Fibroblast of skin of left biceps (primary cell): Measurements from ENCODE around the gene GPR157.
"Not testable (repeated sequence)": the region's sequence is repeated elsewhere in the genome, so short reads cannot be mapped to it uniquely, and the experiment has no call there.

Source experiments
- DNase-seq, 2 experiments: peaks; one replicate each; pipeline ENCODE4 v3.0.0-alpha.2; 2013; ENCODE audit warnings: low read depth in 2 of 2

The GPR157 gene, protein sequence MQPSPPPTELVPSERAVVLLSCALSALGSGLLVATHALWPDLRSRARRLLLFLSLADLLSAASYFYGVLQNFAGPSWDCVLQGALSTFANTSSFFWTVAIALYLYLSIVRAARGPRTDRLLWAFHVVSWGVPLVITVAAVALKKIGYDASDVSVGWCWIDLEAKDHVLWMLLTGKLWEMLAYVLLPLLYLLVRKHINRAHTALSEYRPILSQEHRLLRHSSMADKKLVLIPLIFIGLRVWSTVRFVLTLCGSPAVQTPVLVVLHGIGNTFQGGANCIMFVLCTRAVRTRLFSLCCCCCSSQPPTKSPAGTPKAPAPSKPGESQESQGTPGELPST

DNA sequence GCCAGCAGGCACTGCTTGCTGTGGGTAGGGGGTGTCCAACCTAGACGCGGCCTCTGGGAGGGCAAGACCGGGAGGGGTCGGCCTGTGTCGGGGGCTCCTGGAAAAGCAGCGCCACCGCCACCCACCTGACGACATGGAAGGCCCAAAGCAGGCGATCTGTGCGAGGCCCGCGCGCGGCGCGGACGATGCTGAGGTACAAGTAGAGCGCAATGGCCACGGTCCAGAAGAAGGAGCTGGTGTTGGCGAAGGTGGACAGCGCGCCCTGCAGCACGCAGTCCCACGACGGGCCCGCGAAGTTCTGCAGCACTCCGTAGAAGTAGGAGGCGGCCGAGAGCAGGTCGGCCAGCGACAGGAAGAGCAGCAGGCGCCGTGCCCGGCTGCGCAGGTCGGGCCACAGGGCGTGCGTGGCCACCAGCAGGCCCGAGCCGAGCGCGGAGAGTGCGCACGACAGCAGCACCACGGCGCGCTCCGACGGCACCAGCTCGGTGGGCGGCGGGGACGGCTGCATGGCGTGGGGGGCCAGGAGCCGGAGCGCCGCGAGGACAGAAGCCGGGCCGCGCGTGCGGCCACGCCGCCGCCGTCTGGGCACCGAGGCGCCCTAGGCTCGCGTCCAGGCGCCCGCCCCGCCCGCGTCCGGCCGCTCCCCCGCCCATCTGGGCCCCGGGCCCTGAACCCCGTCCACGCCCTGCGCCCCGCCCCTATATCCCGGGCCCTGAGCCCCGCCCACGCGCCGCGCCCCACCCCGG lies at the start of gene GPR157:
Gene GPR157 (minus strand): TSS at position 583 of the 746 bp plus-strand sequence. CDS start 75 bp downstream, at position 508.
- DNase-seq: peak; percentile 35 to 37

DNA sequence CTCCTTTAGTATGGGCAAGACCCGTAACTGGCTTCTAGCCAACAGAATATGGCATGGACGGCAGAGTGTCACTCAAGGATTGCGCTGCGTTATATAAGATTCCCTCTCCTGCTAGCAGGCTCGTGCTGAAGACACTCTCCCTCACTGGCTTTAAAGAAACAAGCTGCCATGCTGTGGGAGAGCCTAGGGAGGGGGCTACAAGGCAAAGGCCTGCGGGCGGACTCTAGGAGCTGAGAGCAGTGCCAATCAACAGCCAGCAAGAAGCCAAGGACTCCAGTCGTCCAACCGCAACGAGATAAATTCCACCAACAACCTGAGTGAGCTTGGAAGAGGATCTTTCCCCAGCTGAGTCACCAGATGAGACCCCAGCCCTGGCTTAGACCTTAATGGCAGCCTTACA lies 45.9 kb upstream of the GPR157 start:
- no peak for DNase-seq

DNA sequence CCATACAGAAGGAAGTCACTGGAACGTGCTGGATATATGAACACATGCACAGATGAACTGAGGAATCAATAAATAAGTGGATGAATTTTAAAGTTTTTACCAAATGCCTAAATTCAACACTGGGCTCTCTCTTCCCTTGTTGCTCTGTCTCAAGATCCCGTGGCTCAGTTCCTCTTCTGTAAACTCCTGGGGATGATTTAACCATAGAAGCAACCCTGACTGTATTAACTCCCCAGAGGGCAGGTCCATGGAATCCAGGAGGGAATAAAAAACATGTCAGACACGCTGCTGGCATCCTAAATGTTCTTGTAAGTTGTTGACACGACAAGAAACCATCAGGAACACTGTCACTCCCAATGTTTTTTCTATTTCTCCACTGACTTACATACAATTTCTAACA lies 45.3 kb upstream of the GPR157 start:
- no peak for DNase-seq

- DNase-seq: no peak
Measured at GRCh38 chr1:9169601-9170137, 40.8 kb upstream of the GPR157 start.

DNA sequence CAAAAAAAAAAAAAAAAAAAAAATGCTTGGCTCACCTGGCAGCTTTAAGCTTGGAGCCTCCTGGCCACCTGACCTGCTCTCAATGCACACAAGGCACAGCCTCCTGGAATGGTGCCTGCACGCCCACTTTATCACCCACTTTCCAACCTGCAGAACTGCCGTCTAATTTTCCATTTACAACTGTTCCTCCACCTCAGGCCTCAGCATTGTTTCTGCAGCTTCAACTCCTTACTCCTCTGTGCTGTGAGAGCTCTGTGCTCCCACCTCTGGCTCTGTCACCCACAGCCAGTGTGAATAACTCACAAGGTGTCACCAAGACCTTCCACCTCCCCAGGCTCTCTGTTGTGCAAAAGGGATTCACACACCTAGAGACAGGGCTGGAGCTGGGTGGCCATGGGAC lies 38.7 kb upstream of the GPR157 start:
- no peak for DNase-seq

DNA sequence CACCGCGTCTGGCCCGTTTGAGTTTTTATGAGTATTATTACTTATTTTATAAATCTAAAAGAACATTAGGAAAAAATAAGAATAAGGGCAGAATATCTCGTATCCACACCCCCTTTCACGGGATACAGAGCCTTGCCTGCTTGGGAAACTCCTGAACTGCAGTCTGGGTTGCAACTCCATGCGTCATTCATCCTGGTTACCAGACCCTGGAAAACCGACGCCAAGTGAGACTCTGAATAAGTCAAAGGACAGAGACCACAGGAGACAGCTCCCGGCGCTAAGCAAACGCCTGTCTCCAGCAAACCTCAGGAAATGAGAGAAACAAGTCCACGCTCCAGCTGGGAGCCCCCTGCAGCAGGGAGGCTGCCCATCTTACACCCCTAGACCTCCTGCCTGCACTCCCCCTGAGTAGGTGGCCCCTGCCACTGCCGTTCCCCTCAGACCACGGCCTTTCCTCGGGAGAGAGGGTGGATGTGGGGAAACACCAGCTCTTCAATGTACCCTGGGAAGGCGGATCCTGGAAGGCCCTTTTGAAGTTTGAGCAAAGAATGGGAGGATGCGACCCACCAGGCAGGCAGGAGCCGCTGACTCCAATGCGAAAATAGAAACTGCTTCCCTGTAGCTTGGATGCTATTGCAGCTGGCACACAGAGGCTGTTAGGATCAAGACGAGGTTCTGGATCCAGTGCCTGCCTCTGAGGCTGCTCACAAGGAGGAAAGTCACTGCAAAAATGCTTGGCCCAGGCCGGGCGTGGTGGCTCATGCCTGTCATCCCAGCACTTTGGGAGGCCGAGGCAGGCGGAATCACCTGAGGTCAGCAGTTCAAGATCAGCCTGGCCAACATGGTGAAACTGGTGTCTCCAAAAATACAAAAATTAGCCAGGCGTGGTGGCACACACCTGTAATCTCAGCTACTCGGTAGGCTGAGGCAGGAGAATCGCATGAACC lies 37.7 kb upstream of the GPR157 start:
- no peak for DNase-seq

GRCh38 chr1:9165396-9165795 lies 36.5 kb upstream of the GPR157 start:
- DNase-seq: no peak

DNA sequence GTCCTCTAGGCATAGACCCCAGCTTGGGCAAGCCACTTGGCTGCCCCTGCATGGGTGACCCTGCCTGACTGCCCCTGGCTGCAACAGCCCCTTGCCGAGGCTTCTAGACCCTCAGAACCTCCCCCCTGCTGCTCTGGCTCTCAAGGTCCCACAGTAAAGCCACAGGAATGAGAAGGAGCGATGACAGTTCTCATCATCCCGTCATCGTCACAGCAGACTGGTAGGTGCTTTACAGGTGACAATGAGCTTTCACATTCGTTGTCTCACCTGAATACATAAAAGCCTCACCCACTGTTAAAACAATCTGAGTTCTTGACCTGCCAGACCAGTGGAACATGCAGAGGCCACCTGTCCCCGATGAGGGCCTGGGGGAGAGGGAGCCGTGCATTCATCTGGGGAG lies 36.0 kb upstream of the GPR157 start:
- no peak for DNase-seq

- peak in 1 of 2 experiments; percentile 33 for DNase-seq
Measured at GRCh38 chr1:9164532-9164900, 35.6 kb upstream of the GPR157 start.

DNA sequence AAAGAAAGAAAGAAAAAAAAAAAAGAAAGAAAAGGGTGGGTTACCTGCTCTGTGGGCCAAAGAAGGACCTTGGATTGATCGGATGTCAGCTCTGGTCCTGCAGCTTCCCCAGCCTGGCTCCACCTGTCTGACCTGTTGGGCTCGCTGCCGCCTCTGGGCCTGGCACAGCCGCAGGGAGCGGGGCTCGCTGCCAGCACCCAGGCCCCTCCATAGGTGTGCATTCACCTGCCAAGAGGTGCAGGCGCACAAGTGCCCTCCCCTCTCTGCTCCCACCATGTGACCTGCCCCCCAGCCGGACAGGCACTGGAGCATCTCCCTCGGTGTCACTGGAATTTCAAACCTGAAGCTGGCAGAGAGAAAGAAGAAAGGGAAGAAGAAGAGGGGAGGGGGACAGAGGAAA lies 33.1 kb upstream of the GPR157 start:
- no peak for DNase-seq

DNA sequence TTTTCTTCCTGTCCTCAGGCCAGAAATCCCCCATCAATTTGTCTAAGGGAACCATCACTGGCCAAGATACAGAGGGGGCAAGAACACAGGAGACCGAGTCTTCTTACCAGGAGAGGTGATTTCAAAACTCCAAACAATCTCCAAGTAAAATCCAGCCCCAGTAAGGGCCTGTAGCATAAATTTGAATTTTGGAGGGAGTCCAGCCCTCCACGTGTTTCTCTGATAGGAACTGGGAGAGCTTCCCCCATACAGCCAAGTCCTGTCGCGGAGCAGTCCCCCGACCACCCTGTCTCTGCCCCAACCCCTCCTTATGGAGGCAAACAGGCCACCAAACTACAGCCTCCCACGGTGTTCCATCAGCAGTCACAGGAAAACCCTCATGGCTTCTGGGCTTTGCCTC lies 32.4 kb upstream of the GPR157 start:
- DNase-seq: no peak

GRCh38 chr1:9160079-9160717 lies 31.3 kb upstream of the GPR157 start:
- no peak for DNase-seq

- DNase-seq: no peak
Measured at GRCh38 chr1:9155879-9156278, 27.0 kb upstream of the GPR157 start.

- DNase-seq: not testable (repeated sequence)
Measured at GRCh38 chr1:9155405-9155804, 26.5 kb upstream of the GPR157 start.

DNA sequence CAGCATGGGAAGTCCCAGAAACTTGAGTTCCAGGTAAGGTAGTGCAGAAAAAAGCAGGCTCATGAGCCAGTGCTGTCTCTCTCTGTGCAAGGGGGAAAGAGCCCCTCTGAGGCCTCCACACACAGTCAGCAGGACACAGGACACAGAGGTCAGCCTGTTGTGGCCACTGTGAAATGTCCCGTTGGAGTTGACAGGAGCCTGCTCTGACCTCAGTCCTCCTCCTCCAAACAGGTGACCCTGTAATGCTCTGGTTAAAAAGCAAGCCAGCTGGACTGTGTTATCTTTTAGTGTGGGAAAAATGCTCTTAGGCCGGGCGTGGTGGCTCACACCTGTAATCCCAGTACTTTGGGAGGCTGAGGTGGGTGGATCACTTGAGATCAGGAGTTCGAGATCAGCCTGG lies 24.2 kb upstream of the GPR157 start:
- no peak for DNase-seq

DNA sequence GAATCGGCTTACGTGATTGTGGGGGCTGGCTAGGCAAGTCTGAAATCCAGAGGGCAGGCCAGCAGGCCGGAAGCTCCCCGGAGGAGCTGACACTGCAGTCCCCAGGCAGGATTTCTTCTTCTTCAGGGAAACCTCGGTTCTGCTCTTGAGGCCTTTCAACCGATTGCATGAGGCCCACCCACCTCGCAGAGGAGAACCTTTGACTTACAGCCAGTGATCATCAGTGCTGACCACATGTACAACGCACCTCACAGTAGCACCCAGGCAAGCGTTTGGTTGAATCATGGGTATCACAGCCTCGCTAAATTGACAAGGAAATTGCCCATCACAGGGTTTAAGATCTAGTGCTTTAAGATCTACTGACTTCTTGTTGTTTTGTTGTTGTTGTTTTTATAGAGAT lies 23.6 kb upstream of the GPR157 start:
- no peak for DNase-seq

DNA sequence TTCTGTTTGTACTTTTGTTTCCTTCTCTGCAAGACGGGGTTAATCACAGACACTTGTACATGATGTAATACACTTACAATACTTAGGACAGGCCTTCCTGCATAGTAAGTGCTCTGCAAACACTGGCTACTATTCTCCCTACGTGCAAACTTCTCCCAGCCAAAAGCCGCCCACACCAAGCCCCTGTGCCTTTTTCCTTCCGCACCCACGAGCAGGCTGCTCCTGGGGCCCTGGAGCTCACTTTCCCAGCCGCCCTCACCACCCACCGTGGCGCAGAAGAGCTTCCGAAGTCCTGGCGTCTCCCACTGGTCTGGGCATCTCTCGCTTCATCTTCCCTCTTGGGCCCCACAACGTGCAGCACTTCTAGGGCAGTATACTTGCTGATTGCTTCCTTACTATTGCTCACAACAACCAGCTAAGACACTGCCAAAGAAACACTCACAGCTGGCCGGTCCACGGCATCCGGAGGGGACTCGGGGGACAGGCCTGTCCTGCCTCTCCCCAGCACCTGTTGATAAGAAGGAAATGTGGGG lies 22.5 kb upstream of the GPR157 start:
- DNase-seq: peak; percentile 27 to 46

- no peak for DNase-seq
Measured at GRCh38 chr1:9150582-9151327, 21.9 kb upstream of the GPR157 start.

GRCh38 chr1:9149837-9150581 lies 21.1 kb upstream of the GPR157 start:
- no peak for DNase-seq

- DNase-seq: no peak
Measured at GRCh38 chr1:9149151-9149550, 20.2 kb upstream of the GPR157 start.
